CD4-positive, alpha-beta T cell treated with Interleukin-1 beta for 1 hour (primary cell): Measurements from ENCODE around the gene PDHX.

Experiments
- DNase-seq, 2 donors: peaks; one replicate each; pipeline ENCODE4 v3.0.0-alpha.2; 2020 to 2022

Gene PDHX

DNA sequence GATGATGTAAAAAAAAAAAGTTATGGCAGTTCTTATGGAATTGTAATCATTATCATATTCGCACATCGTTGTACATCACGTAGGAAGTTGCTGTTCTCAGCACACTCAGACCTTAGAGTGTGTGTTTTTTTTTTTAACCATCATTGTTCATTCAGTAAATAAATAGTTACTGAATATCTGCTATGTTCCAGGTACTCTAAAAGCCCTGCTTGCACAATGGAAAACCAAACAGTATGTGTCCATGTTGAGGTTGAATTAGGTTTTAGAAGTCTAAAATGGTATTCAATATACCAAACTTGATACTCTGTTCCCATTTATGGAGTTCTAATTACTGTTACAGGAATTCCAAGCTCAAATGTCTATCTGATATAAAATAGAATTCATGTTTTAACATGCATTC is 41.2 kb downstream of the PDHX start:
- DNase-seq, result no peak

DNA sequence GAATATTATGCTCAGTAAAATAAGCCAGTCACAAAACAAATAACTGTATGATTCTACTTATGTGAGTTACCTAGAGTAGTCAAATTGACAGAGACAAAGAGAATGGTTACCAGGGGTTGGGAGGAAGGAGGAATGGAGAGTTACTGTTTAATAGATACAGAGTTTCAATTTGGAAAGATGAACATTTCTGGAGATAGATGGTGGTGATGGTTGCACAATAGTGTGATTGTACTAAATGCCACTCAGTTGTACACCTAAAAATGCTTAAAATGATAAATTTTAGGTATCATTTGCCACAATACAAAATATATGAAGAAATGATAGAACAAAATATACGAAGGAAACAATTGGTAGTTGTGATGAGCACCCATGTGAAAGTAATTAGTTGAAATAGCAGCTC is 43.4 kb downstream of the PDHX start:
- DNase-seq, result no peak

DNA sequence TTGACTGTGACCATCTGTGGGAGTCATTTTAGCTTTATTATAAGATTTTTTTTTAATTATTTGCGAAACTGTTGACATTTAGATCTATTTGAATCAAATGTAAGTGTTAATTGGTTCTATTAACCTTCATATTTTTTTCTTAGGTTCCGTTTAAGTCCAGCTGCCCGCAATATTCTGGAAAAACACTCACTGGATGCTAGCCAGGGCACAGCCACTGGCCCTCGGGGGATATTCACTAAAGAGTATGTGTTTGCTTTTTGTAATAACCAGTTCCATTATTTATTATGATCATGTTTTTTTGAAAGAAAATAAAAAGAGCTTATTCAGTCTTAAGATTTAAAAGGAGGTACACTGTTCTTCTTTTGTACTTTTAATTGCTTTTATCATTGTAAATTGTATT is 43.9 kb downstream of the PDHX start:
- no peak for DNase-seq

DNA sequence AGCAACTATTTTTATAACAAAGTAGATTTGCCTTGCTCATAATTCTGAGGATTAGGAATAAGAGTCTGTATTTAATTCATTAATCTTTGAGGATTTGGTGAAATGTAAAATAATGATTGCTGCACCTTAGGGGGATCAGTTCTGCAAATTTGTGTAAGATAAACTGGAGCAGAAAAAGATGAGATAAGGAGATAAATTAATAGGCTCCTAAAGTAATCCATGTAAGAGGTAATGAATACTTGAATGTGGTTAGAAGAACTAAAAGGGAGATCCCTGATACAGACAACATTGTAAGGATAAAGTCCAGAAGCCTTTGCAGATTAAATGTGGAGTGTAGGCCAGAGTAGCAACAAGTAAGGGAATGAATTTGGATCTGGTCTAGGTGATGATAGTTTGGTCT is 45.6 kb downstream of the PDHX start:
- DNase-seq, result no peak

DNA sequence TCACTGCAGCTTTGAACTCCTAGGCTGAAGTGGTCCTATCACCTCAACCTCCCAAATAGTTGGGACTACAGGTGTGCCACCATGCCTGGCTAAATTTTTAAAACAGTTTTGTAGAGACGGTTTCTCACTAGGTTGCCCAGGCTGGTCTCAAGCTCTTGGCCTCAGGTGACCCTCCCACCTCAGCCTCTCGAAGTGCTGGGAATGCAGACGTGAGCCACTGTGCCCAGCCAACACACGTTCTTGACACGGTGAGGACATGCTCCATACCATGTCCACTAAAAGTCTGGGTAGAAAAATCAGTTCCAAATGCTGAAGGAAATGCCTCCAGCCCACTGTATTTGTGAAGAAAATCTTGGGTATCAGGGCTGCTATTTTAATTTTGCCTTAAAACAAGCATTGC is 46.9 kb downstream of the PDHX start:
- DNase-seq, result no peak

DNA sequence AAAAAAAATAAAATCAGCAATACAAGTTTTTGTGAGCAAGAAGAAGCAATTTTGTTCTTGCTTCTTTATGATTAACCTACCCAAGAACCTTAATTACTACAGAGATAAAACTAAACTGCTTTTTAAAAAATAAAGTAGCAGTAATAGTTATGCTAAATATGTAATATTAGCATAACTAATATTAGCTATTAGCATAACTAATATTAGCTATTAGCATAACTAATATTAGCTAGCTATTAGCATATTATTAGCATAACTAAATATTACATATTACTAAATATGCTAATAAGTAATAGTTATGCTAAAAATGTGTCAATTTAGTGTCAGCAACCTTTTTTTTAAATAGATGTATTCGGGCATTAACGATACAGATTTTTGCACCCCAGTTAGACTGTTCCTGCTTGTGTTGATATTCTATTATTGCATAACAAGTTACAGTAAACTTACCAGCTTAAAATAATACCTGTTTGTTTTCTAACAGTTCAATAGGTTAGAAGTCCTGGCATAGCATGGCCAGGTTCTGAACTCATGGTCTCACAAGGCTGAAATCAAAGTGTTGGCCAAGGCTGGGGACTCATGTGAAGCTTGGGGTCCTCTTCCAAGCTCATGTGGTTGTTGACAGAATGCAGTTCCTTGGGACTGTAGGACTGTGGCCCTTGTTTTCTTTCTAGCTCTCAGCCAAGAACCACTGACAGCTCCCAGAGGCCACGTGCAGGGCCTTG is 48.4 kb downstream of the PDHX start:
- DNase-seq, result no peak

DNA sequence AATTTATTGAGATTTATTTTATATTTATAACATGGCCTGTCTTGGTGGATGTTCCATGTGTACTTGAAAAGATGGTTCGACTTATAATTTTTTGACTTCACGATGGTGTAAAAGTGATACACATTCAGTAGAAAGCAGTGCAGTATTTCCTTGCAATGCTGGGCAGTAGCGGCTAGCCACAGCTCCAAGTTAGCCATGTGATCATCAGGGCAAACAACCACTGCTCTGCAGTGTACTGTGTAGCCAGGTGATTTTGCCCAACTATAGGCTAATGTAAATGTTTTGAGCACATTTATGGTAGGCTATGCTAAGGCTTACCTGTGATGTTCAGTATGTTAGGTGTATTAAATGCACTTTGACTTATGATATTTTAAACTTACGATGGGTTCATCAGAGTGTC is 52.4 kb downstream of the PDHX start:
- DNase-seq, result no peak

DNA sequence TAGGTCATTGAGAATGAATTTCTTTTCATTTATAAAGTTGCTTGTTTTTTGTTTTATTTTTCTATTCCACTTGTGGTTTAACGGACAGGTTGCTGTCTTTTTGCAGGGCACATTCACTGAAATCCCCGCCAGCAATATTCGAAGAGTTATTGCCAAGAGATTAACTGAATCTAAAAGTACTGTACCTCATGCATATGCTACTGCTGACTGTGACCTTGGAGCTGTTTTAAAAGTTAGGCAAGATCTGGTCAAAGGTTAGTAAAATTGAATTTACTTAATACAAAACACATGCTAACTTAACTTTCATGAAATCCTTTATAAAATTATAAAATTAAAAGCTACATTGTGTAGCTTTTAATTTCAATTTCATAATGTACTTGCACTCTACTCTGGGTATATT is 53.6 kb downstream of the PDHX start:
- DNase-seq, result no peak

DNA sequence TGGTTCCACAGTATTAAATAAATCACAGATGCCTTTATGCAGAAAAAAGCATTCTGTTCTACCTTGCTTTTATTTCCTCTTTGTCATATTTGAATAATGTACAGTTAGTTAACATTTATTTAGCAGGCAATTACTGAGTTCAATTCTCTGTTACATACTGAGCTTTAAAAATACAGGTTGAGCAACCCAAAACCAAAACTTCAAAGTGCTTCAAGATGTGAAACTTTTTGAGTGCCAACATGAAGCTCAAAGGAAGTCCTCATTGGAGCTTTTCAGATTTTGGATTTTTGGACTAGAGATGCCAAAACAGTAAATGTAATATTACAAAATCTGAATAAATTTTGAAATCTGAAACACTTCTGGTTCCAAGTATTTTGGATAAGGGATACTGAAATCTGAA is 54.1 kb downstream of the PDHX start:
- DNase-seq, result no peak

DNA sequence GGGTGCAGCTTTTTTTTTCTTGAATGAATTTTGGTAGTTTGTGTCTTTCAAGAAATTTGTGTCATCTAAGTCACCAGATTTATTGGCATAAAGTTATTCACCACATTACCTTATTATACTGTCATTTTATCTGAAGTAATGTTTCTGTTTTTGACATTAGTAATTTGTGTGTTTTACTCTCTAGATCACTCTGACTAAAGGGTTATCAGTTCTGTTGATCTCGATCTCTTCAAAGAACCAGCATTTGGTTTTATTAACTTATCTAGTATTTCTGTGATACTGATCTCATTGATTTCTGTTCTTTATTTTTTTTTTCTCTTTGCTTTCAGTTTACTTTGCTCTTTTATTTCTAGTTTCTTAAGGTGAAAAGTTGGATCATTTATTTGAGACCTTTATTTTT is 55.5 kb downstream of the PDHX start:
- no peak for DNase-seq

DNA sequence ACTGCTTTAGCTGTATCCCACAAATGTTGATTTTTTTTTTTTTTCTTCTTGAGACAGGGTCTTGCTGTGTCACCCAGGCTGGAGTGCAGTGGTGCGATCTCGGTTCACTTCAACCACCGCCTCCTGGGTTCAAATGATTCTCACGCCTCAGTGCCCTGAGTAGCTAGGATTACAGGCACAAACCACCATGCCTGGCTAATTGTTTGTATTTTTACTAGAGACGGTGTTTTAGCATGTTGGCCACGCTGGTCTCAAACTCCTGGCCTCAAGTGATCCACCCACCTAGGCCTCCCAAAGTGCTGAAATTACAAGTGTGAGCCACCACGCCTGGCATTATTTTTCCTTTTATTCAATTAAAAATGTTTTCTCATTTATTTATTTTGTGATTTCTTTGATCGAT is 55.9 kb downstream of the PDHX start:
- no peak for DNase-seq

DNA sequence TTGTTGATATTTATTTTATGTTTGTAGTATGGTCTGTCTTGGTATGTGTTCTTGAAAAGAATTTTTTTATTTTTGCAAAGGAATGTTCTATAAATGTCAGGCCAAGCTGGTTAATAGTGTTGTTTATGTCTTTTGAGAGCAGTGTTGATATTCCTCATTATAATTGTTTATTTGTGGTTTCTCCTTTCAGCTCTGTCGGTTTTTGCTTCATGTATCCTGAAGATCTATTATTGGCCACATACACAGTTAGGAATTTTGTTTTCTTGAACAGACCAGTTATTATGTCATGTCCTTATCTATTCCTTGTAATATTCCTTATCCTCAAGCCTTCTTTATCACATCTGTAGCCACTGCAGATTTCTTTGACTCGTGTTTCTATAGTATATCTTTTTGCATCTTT is 56.5 kb downstream of the PDHX start:
- no peak for DNase-seq

DNA sequence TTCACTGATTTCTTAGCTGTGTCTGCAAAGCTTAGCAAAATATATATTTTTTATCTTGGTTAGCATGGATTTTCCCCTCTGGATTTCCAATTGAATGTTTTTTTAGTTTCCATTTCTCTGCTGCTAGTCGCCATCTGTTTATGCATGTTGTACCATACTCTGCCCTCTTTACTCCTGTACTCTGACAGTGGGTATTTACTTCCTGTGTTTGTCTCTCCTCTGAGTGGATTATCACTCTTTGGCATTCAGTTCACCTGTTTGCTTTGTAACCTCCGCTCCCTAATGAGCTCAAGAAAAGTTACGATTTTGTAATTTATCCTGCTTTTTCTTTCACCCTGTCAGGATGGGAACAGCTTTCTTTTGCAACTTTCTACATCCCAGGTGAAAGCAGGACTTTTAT is 59.1 kb downstream of the PDHX start:
- no peak for DNase-seq

DNA sequence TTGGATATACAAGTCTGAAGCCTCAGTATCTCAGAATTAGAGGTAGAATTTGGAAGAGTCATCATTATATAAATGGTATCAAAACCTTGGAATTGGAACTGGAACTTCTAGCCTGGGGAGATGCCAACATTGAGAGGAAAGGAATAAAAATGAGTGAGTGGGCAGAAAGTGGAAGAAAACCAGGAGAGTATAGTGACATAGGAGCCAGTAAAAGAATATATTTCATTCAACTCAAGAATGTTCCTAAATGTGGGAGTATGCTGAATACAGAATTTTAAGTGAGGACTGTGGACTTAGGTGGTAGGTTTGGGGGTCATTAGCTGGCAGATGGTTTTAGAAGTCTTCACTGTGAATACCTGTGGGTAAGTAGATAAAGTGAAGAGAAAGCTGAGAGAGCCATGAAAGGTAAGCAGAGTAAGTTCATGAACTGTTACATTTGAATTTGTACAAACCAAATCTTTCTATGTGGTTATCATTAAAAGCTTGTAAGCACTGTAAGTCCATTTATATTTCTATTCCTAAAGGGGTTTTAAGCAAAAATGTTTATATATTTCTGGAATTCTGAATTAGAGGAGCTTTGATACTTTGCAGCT is 60.2 kb downstream of the PDHX start:
- DNase-seq, result no peak

DNA sequence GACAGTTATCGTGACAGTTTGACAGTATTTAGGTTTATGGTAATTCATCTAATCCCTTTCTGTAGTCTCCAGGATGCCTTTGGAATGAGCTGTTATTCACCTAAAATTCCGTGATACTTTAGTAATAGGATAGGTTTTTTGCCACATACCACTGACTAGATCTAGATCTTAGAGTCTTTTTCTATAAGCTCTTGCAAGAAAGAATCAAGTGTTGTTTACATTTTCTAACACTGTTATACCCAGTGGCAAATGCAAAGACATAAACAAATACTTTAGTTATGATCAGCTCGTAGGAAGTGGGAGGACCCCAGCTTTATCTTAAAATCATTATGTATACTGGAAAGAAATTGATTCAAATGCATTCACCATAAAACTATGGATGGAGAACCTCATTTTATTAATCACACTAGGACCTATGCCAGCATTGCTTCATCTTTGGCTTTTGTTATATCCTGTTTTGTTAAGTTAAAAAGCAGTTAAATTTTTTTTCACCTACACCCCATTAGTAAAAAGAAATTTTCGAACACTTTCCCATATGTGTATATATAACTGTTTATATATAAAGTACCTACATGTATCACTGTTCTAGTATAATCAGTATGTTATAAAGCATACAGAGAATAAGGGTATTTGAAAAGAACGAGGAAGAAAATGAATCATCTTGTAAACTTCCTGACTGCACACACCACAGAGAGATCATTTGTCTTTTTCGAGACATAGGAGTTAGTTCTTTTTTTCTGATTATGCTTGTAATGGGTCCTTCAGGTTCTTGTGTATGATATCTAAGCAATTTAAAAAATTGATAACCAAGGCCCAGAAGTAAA is 60.9 kb downstream of the PDHX start:
- DNase-seq, result no peak

DNA sequence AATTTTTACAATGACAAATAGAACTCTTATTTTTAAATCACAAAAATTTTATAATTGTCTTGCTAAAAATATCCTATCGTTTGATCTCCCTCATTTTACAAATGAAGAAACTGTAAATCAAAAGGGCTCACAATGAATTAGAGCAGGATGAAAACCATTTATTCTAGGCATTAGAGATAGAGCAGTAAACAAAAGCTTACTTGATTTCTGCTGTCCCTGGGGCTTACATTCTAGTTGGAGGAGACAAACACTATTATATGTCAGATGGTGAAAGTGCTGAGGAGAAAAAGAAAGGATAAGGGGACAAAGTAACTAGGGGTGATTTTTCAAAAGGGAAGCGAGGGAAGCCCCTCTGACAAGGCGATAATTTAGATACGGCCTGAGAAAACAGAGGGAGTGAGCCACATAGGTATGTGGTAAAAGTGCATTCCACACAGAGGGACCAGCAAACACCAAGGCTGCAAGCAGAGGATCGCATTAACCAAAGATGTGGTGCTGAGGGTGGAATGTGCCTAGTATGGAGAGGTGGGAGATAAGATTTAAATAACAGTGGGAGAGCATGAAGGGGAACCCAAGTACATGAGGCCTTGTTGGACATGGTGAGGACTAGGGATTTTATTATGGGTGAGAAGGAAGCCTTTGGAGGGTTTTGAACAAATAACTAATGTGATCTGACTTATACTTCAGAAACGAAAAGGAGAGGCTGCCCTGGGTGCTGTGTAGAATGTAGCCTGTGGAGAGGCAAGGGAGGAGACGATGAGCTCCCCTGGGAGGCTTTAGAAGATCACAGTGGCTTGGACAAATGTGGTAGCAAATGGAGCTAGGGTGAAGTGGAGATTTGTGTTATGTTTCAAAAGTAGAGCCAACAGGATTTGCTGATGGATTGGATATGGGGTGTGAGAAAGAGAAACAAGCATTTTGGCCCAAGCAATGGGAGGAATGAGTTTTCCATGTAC is 62.1 kb downstream of the PDHX start:
- no peak for DNase-seq

DNA sequence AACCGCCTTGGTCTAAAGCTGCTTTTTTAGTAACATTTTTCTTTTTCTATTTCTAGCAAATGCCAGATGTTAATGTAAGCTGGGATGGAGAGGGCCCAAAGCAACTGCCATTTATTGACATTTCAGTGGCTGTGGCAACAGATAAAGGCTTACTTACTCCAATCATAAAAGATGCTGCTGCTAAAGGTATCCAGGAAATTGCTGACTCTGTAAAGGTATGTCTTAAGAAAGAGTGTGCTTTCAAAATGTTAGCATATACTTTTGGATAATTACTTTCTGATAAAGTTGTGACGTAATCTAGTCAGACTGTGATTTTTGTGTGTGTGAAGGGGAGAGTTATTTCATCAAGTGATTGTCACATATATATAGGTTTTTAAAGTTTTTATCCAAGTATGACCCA is 68.1 kb downstream of the PDHX start:
- DNase-seq, result no peak

DNA sequence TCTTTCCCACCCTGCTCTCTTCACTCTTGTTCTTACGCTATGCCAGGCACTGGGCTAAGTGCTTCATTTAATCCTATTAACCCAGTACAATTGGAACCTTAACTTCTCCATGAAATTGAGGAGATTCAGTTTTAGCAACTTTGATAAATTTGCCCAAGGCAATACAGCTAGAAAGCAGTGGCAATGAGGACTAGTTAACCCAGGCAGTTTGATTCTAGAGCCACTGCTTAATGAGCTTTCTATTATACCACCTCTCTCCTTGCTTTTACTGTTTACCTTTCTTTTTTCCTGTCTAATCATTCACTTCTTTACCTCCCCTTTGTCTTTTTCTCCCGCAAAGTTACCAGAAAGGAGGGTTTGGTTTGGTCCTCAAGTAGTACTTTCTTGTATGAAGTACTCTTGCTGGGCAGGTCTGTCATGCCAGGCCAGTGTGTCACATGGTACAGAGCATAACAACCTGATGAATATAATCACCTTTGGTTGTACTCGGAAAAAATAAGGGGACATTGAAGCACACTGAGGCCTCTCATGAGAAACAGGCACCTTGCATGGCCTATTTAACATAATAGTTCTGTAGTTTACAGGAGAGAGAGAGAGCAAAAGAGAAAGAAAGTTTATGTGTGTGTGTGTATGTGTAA is 70.6 kb downstream of the PDHX start:
- DNase-seq, result no peak

DNA sequence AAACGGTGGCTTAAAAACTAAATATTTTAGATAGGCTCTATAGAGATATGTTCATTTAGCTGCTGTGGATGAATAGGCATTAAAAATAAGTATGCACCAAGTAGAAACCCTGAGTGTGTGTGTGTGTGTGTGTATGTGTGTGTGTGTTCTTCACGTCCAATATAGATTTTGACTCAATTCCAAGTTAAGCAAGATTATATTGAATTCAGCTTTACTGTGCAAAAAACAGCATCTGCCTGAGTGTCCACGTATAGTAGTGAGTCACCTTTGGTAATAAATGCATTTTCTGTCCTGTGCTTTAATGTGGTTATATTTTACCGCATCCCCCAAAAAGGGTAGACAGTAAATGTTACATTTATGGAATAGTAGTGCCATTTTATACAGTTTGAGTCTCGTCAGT is 71.2 kb downstream of the PDHX start:
- DNase-seq, result no peak

DNA sequence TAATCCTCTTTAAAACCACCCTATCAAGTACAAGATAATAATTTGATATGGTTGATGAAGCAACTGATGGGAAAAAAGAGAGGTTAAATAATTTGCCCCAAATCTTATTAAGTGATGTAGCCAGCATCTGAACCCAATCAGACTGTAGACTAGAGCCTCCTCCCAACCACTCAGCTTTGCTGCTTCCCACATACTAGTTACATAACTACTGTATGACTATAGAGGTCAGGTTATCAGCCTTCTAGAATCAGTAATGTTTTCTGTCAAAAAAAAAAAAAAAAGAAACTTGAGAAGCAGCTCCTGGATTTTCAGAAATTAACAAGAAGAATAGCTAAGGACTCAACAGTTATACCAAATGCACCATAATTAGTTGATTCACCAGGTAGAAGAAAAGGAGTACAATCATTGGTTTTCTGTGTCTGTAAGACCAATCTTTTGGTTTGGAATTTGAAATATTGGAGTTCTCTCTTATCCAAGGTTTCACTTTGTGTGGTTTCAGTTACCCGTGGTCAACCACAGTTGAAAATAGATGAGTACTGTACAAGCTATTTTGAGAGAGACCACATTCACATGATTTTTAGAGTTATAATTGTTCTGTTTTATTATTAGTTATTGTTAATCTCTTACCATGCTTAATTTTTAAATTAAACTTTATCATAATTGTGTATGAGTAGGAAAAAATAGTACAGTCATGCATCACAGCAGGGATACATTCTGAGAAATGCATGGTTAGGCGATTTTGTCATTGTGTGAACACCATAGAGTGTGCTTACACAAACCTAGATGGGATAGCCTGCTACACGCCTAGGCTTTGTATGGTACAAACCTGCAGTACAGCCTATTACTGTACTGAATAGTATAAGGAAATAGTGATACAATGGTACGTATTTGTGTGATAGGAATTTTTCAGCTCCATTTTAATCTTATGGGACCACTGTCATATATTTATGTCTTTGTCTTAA is 72.2 kb downstream of the PDHX start:
- no peak for DNase-seq

DNA sequence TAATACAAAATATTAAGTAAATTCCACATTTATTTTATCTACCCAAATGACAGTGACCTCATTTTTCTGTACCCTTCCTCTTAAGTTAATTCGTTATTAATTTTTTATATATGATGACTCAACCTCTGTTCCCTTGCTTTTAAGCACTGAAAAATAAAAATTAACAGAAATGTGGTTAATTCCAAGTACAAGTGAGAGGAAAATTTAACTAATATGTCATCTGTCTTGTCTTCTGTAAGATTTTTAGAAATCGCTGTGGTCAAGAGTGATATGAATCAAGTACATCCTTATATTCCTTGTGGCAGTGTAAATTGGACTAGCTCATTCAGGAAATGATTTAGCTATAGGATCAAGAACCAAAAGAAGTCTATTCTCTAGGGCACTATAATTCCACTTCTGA is 74.5 kb downstream of the PDHX start:
- DNase-seq, result no peak
